ENCODE measurements around the gene USH1G. TPM values are rescaled to one million over a fixed set of nuclear protein-coding genes. Genes with fewer than 3 reads are reported as not detected.

The USH1G gene
- total RNA-seq, 1 experiment from 2014 or later, result 2.7 TPM

- Histone ChIP-seq H3K14ac (ENCODE audit: insufficient read depth, low read length) (peak overlapping the region; percentile 99), H3K27me3 (ENCODE audit: insufficient read depth, low read length) (no peaks in the 10 kb centered on the region), H3K56ac (ENCODE audit: insufficient read length, low read depth, low read length) (no peak overlapping the region), H2AK5ac (ENCODE audit: insufficient read length, low read length) (no peak overlapping the region), H3K79me1 (ENCODE audit: insufficient read depth, low read depth, low read length, poor library complexity, severe bottlenecking) (no peaks in the 10 kb centered on the region), H3K9ac (ENCODE audit: extremely low read depth, insufficient read length, low read length) (peak overlapping the region; percentile 98), H2BK120ac (ENCODE audit: low read depth, low read length, poor library complexity, severe bottlenecking) (no peak overlapping the region), H4K20me1 (ENCODE audit: control insufficient read depth, insufficient read depth, insufficient read length) (no peaks in the 10 kb centered on the region), H3K4ac (ENCODE audit: low read depth, low read length) (no peak overlapping the region; the same call in 1 of the 2 replicates), H3K4me2 (ENCODE audit: insufficient read depth, insufficient read length, low read length) (peak overlapping the region; percentile 91), H2BK12ac (ENCODE audit: insufficient read length, low read depth, low read length) (no peak overlapping the region), H2BK15ac (ENCODE audit: low read depth, low read length) (no peak overlapping the region), H3K23me2 (ENCODE audit: insufficient read length, low read depth, low read length, poor library complexity, severe bottlenecking) (peaks cover 12% of the 10 kb centered on the region), H3K9me3 (ENCODE audit: control insufficient read depth, low read depth, low read length) (no peaks in the 10 kb centered on the region), H2AFZ (ENCODE audit: low read length) (no peak overlapping the region), H3K23ac (ENCODE audit: insufficient read length, low read depth, low read length) (no peak overlapping the region), H3K18ac (ENCODE audit: insufficient read length, low read depth, low read length) (peak overlapping the region; percentile 98), H4K8ac (replicated peaks; ENCODE audit: insufficient read length, low read depth, low read length) (no peak overlapping the region), H3K79me2 (ENCODE audit: insufficient read depth, low read length) (no peaks in the 10 kb centered on the region), H2BK20ac (ENCODE audit: low read depth, low read length, poor library complexity, severe bottlenecking) (no peak overlapping the region), H3K4me1 (ENCODE audit: insufficient read depth, low read length) (0 out of 2 replicates have a peak, but pooled peaks cover 2% of the 10 kb centered on the region), H4K5ac (ENCODE audit: insufficient read length, low read depth, low read length) (no peak overlapping the region), H4K91ac (ENCODE audit: insufficient read length, low read depth, low read length) (no peak overlapping the region), H3T11ph (ENCODE audit: low read length) (no peak overlapping the region), H2BK5ac (ENCODE audit: insufficient read length, low read length) (no peak overlapping the region), H3K27ac (ENCODE audit: insufficient read length, low read depth, low read length) (no peak overlapping the region)
- TF ChIP-seq, protein P1, sequence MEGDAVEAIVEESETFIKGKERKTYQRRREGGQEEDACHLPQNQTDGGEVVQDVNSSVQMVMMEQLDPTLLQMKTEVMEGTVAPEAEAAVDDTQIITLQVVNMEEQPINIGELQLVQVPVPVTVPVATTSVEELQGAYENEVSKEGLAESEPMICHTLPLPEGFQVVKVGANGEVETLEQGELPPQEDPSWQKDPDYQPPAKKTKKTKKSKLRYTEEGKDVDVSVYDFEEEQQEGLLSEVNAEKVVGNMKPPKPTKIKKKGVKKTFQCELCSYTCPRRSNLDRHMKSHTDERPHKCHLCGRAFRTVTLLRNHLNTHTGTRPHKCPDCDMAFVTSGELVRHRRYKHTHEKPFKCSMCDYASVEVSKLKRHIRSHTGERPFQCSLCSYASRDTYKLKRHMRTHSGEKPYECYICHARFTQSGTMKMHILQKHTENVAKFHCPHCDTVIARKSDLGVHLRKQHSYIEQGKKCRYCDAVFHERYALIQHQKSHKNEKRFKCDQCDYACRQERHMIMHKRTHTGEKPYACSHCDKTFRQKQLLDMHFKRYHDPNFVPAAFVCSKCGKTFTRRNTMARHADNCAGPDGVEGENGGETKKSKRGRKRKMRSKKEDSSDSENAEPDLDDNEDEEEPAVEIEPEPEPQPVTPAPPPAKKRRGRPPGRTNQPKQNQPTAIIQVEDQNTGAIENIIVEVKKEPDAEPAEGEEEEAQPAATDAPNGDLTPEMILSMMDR (conservative IDR thresholded peaks at IDR 0.05), result no peak
- peak; percentile 100 for DNase-seq
- Mint-ChIP-seq H3K36me3 (ENCODE audit: insufficient read depth in 1 of 3, low read depth in 3 of 3) (peaks cover 0 to 17% (median 13%) of the 10 kb centered on the region in 3 experiments; a peak in 4 of 7 replicates), H3K4me3 (peak overlapping the region; percentile 85 to 87), H3K27me3 (ENCODE audit: low read depth) (peaks cover 2% of the 10 kb centered on the region; the same call in 1 of the 2 replicates), H3K9me3 (no peaks in the 10 kb centered on the region), H3K27ac (peak overlapping the region; percentile 95 to 99 (median 98)), H3K4me1 (peaks cover 26 to 40% of the 10 kb centered on the region in 2 experiments)
- WGBS (ENCODE audit: extremely low coverage, insufficient read length, low lambda C conversion rate), result no CpG with 5 or more reads among the region's 55 CpGs
Observed at GRCh38 chr17:74873037-74873873, 49.8 kb downstream of the USH1G start.

Measured in H9 (cell line).